ENCODE results near the gene CCDC9.
"Not testable (repeated sequence)": the region's sequence is repeated elsewhere in the genome, so short reads cannot be mapped to it uniquely, and the experiment has no call there.

CCDC9 gene

DNA sequence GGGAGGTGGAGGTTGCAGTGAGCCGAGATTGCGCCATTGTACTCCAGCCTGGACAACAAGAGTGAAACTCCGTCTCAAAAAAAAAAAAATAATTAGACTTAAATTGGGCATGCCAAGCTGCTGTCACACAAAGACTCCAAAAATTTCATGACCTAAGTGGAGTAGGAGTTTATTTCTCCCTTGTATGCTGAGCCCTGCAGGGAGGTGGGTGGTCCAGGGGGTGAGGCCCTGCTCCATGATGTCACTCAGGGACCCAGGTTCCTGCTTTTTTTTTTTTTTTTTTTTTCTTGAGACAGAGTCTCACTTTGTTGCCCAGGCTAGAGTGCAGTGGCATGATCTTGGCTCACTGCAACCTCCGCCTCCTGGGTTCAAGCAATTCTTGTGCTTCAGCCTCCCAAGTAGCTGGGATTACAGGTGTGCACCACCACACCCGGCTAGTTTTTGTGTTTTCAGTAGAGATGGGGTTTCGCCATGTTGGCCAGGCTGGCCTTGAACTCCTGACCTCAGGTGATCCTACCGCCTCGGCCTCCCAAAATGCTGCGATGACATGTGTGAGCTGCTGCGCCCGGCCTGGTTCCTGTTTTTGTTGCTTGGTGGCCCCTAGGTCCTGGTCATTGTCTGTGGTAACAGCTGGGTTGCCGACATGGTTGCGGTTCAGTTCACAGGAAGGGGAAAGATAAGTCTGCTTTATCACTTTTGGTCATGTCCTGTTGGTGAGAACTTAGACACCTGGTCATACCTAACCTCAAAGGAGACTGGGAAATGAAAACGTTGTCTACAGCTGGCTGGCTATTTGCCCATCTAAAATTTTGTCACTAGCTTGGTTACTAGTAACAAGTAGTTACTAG lies 5.8 kb downstream of the CCDC9 start:
- DNase-seq (ENCODE audit: low read depth in 2 of 2), result not testable (repeated sequence)

GRCh38 chr19:47264629-47265028 lies 8.3 kb downstream of the CCDC9 start:
- DNase-seq (ENCODE audit: low read depth in 2 of 2), result no peak

DNA sequence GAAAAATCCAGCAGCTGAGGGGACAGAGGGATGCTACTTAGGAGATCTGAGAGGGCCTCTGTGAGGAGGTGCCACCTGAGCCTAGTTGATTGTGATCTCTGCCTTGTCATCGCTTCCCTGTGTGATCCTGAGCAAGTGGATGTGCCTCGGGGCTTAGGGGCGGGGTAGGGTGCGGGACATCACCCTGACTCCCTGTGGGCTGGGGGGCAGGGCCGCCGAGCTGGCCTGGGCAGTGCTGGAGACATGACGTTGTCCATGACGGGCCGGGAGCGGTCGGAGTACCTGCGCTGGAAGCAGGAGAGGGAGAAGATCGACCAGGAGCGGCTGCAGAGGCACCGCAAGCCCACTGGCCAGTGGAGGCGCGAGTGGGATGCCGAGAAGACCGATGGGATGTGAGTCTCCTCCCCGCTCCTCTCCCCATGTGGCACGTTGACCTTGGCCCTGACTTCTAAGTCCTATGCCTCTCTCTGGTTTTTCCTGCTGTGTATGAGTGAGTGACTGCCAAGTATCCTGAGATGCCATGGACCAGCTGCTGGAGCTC lies 10.1 kb downstream of the CCDC9 start:
- DNase-seq (ENCODE audit: low read depth in 2 of 2), result no peak

- DNase-seq (ENCODE audit: low read depth in 2 of 2), result no peak
Measured at GRCh38 chr19:47267350-47267759, 11.0 kb downstream of the CCDC9 start.

DNA sequence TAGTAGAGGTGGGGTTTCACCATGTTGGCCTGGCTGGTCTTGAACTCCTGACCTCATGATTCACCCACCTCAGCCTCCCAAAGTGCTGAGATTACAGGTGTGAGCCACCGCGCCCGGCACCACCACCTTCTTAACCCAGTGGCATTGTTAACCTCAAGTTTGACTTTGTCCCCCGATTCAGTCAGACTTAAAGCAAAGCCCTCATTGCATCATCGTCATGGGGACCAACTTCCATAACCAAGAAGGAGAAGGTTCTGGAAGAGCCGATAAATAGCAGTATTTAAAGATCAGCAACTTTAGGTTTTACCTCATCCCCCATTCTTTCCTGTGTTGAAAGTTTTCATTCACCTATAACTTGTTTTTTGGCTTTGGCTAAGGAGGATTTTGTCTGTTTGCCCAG lies 11.7 kb downstream of the CCDC9 start:
- no peak for DNase-seq (ENCODE audit: low read depth in 2 of 2)

DNA sequence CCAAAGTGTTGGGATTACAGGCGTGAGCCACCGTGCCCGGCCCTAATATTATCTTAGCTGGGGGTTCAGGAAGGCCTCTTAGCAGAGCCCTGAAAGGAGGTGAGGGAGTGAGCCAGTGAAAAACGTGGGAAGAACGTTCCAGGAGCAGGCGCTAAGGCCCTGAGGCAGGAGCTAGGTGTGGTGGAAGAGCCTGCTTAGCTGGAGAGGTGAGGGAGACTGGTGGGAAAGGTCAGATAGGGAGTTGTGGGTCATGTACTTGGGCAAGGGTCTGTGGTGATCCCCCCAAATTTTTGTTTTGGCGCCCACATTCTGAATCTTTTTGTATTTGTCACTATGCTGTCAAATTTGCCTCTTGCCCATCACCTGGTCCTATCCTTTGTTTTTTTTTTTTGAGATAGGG lies 13.3 kb downstream of the CCDC9 start:
- no peak for DNase-seq (ENCODE audit: low read depth in 2 of 2)

DNA sequence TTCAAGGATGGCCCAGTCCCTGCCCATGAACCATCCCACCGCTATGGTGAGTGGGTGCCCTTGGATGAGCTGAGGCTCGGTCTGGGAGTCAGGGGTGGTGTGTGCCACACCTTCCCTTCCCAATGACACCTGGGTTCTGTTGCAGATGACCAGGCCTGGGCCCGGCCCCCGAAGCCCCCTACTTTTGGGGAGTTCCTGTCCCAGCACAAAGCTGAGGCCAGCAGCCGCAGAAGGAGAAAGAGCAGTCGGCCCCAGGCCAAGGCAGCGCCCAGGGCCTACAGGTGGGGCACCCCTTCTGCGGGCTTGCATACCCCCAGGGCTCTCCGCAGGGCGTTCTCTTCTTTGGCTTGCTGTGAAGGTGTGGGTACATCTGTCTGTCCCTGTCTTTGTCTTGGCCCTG lies 14.1 kb downstream of the CCDC9 start:
- no peak for DNase-seq (ENCODE audit: low read depth in 2 of 2)

DNA sequence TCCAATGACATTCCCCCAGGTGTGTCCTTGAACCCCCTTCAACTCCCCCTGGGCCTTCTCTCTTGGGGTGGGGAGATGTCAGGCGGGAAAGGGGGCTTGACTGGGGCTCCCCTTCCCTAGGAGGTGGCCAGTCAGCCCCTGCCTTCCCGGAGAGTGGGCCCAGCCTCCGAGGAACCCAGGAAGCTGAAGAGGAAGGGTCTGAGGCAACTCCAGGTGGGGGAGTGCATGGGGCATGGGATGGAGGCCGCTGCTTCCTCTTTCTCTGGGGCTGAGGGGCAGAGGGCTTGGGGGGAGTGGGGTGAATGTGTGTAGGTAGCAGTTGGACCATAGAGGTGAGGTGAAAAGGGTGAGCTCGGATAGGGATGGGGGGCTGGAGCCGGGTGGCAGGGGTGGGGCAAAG lies 15.6 kb downstream of the CCDC9 start:
- no peak for DNase-seq (ENCODE audit: low read depth in 2 of 2)

DNA sequence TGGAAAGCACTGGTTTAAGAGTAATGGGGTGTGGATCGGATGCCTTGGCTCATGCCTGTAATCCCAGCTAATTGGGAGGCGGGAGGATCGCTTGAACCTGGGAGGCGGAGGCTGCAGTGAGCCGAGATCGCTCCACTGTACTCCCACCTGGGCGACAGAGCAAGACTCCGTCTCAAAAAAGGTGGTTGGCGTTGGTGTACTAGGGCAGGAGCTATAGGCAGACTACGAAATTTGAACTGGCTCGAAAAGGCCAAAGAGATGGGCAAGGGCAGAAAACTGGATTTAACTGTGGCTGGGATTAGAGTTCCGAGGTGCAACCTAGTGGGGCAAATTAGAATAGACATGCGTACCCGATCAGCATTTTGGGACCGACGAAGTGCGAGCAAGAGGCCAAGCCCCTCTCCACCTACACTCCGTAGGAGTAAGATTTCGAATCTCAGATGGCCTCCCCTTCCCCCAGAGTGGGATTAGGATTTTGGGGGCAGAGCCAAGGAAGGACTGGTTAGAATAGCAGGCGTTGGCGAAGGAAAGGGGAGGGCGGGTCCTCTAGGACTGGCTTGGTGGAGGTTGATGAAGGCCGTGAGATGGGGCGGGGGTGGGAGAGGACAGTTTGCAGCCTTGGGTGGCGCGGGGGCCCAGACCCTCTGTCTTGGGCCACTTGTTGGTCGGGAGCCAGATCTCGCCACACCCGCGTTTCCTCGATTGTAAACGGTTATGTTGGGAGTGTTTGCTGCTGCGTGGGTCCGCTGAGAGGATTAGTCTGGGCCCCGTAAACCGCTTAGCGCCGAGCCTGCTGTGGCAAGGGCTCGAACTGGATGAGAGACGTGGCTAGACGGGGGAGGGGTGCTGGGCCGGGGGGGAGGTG lies 16.4 kb downstream of the CCDC9 start:
- no peak for DNase-seq (ENCODE audit: low read depth in 2 of 2)

DNA sequence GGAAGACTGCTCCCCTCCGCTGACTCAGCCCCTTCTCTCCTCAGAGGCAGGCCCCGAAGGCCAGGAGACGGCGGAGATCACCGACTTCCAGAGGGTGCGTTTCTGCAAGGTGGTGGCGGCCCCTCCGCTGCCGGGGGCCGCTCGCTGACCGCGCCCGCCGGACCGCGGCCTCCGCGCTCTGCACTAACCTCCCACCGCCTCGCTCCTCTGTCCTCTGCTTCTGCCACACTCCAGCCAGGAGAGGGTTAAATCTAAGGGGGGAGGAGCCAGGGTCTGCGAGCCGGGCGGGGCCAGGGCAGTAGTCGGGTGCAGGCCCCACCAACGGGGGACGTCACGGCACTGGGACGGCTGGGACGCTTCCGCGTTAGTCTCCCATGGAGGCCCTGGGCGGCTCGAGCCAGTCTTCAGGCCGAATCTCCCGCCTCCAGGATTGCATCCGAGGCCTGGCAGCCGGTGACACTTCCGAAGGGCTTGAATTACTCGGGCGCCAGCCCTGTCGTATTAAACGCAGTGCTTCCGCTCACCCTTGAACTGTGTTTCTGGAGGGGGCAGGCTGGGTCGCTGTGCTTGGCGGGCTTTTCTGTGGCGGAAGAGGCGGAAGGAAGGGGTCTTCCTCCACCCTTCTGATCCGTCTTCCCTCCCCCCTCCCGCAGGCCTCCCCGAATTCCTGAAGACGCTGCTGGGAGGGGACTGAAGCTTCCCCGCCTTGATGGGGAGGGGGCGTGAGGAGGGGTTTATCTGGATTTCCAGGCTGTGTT lies 17.2 kb downstream of the CCDC9 start:
- DNase-seq (ENCODE audit: low read depth in 2 of 2), result peak; percentile 84 to 85

- peak; percentile 95 to 98 for DNase-seq (ENCODE audit: low read depth in 2 of 2)
Measured at GRCh38 chr19:47274071-47274890, 18.0 kb downstream of the CCDC9 start, which contains the start of gene INAFM1. Gene INAFM1, plus strand, starts transcription at chr19:47274885. Its CDS starts 35 bp downstream, at chr19:47274920.

- no peak for DNase-seq (ENCODE audit: low read depth in 2 of 2)
Measured at GRCh38 chr19:47274891-47275761, 18.8 kb downstream of the CCDC9 start.

GRCh38 chr19:47275791-47276461 lies 19.6 kb downstream of the CCDC9 start:
- DNase-seq (ENCODE audit: low read depth in 2 of 2), result no peak

GRCh38 chr19:47276513-47276912 lies 20.2 kb downstream of the CCDC9 start:
- DNase-seq (ENCODE audit: low read depth in 2 of 2), result not testable (repeated sequence)

GRCh38 chr19:47280183-47280797 lies 24.0 kb downstream of the CCDC9 start:
- DNase-seq (ENCODE audit: low read depth in 2 of 2), result peak; percentile 45 to 50

DNA sequence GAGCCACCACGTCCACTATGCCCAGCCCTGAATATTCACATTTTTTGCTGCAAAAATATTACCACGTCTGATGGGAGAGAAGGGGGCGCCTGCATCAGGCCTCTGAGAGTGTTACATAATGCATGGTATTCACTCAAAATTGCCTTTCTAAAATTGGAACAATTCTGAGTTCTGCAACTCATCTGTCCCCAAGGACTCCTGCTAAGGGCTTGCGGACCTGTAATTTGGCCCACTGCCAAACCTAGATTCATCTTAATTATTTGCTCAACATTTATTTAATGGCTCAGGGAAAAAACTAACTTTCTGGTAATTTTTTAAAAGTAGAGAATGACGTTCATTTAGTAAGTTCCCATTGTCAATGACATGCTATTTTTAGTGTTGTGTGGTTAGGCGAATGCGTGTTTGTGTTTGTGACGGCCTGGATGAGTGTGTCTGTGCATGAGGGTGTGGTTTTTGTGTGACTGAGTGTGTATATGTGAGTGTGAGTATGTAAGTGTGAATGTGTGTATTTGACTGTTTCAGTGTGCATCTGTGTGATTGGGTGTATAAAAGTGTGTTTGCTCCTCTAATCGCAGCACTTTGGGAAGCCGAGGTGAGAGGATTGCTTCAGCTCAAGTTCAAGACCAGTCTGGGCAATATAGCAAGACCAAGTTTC lies 27.2 kb downstream of the CCDC9 start:
- DNase-seq (ENCODE audit: low read depth in 2 of 2), result no peak

GRCh38 chr19:47284324-47284899 lies 28.1 kb downstream of the CCDC9 start:
- DNase-seq (ENCODE audit: low read depth in 2 of 2), result no peak

DNA sequence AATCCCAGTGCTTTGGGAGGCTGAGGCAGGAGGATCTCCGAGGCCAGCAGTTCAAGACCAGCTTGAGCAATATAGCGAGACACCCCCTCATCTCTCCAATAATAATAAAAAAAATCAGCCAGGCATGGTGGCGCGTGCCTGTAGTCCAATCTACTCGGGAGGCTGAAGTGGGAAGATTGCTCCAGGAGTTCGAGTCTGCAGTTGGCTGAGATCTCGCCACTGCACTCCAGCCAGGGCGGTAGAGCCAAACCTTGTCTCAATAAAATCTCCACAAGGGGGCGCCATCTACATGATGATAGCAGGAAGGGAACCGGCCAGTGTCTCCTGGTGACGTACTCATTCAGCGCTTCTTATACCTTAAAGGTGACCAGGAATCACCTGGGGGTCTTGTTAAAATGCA lies 39.7 kb downstream of the CCDC9 start:
- peak; percentile 38 to 63 for DNase-seq (ENCODE audit: low read depth in 2 of 2)
